Body of pancreas (tissue), 4 donors: ENCODE data around the gene NMRK1.

Experiments
- POLR2A ChIP-seq, 3 donors: fragments of 450-650 bp; IDR thresholded peaks; one replicate each; pipeline ENCODE4 v1.6.1; 2016; ENCODE audit warnings: antibody characterized with exemption in 3 of 3, mild to moderate bottlenecking in 2 of 3
- TF ChIP-seq, protein P1 (sequence below), 7 experiments: fragments of 450-650 bp in 4 of 7; fragments of 200-600 bp in 3 of 7; sonication (generic) in 3 of 7; IDR thresholded peaks; one replicate each; pipeline ENCODE4 v1.5.1; 2016 to 2019; ENCODE audit warnings: antibody characterized with exemption in 7 of 7

DNA sequence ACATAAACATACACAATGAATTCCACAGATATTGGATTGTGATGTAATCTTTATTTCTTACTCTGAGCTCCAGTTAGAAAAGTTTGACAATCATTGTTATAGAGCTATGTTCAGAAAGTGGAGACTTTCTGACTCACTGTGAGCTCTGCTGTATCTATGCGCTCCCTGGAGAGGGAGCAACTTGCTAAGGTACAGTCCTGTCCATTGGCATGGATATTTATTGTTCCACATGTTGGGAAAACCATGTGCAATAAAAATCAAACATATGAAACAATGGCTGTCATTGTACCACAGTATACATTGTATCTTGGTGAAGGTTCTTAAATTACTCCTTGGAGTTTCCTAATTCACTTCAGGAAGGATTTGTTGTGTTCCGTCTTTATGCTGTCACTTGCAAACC, 26.8 kb downstream of the NMRK1 start:
- TF ChIP-seq, protein P1, sequence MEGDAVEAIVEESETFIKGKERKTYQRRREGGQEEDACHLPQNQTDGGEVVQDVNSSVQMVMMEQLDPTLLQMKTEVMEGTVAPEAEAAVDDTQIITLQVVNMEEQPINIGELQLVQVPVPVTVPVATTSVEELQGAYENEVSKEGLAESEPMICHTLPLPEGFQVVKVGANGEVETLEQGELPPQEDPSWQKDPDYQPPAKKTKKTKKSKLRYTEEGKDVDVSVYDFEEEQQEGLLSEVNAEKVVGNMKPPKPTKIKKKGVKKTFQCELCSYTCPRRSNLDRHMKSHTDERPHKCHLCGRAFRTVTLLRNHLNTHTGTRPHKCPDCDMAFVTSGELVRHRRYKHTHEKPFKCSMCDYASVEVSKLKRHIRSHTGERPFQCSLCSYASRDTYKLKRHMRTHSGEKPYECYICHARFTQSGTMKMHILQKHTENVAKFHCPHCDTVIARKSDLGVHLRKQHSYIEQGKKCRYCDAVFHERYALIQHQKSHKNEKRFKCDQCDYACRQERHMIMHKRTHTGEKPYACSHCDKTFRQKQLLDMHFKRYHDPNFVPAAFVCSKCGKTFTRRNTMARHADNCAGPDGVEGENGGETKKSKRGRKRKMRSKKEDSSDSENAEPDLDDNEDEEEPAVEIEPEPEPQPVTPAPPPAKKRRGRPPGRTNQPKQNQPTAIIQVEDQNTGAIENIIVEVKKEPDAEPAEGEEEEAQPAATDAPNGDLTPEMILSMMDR (IDR thresholded peaks at IDR 0.05): no peak
- TF ChIP-seq POLR2A (IDR thresholded peaks at IDR 0.05): no peak
